Measurements from ENCODE around the gene NEMF. TPM values are rescaled to one million over a fixed set of nuclear protein-coding genes. Genes with fewer than 3 reads are reported as not detected.
"Not testable (repeated sequence)": the region's sequence is repeated elsewhere in the genome, so short reads cannot be mapped to it uniquely, and the experiment has no call there.

NEMF gene
- total RNA-seq, 5 donors from 2014 or later (not counting 1 experiment from before 2014, with no cell fraction given): 73.0 to 106 (median 88.8) TPM

DNA sequence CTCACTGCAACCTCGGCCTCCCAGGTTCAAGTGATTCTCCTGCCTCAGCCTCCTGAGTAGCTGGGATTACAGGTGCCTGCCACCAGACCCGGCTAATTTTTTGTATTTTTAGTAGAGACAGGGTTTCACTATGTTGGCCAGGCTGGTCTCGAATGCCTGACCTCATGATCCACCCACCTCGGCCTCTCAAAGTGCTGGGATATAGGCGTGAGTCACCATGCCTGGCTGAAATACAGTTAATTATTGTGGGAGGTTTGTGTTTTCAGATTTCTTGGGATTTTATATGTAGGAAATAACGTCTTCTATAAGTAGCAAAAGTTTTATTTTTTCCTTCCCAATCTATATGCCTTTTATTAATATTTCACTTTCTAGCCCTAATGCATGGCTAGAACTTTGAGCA is 21.0 kb upstream of the NEMF start:
- not testable (repeated sequence) for H3K36me3 ChIP-seq (ENCODE audit: control insufficient read depth in 2 of 2, extremely low read depth in 1 of 2, insufficient read depth in 1 of 2, low read length in 1 of 2); DNase-seq; H3K36me3 Mint-ChIP-seq; ATAC-seq (replicated peaks in 1 of 4); H3K27me3 Mint-ChIP-seq; H3K27ac ChIP-seq (ENCODE audit: low read length); H3K9me3 ChIP-seq; H3K27ac Mint-ChIP-seq; H3K9me3 Mint-ChIP-seq; H3K4me1 ChIP-seq (ENCODE audit: control insufficient read depth in 1 of 2, extremely low read depth in 1 of 2, insufficient read depth in 2 of 2, low read length in 2 of 2); H3K27me3 ChIP-seq (replicated peaks in 1 of 2; ENCODE audit: control insufficient read depth in 2 of 2, extremely low read depth in 1 of 2, insufficient read depth in 2 of 2, low read length in 1 of 2); H3K4me3 Mint-ChIP-seq; H3K4me3 ChIP-seq (ENCODE audit: control insufficient read depth in 1 of 2, extremely low read depth in 1 of 2, low read length in 1 of 2)
- ChIA-PET CTCF (interaction anchor here (0.6 to 0.8 kb wide), 2 partner anchors 217 to 231 kb away, joined by 3 read pairs; no protein-coding TSS in a partner anchor), POLR2A (interaction anchor here in 1 of 2 donors (0.6 kb wide), 1 partner anchor 954 kb away, joined by 3 read pairs; no protein-coding TSS in a partner anchor)
- peaks cover 6 to 16% (median 8%) of the 10 kb centered on the region in 3 donors for H3K4me1 Mint-ChIP-seq
- WGBS (ENCODE audit: insufficient coverage): 100% methylated on average over 1 of the region's 6 CpGs

DNA sequence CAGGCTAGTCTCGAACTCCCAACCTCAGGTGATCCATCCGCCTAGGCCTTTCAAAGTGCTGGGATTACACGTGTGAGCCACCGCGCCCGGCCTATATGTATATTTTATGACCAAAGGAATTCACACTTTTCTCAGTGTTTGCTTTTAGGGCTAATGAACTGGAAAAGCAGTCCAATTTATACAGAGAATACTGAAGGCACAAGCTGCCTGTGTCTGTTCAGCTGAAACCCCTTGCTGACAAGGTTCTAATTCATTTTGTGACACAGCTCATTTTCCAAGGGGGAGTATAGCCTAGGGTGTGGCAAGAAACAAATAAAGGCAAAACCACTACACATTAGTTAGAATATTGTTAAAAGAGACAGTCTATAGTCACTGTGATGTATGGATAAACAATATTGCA is 18.3 kb upstream of the NEMF start:
- H3K9me3 Mint-ChIP-seq: no peaks in the 10 kb centered on the region
- Histone ChIP-seq H3K36me3 (ENCODE audit: control insufficient read depth in 2 of 2, extremely low read depth in 1 of 2, insufficient read depth in 1 of 2, low read length in 1 of 2) (no peaks in the 10 kb centered on the region), H3K27me3 (replicated peaks in 1 of 2; ENCODE audit: control insufficient read depth in 2 of 2, extremely low read depth in 1 of 2, insufficient read depth in 2 of 2, low read length in 1 of 2) (no peaks in the 10 kb centered on the region), H3K9me3 (no peaks in the 10 kb centered on the region), H3K4me3 (ENCODE audit: control insufficient read depth in 1 of 2, extremely low read depth in 1 of 2, low read length in 1 of 2) (no peak overlapping the region), H3K27ac (ENCODE audit: low read length) (no peak overlapping the region), H3K4me1 (ENCODE audit: control insufficient read depth in 1 of 2, extremely low read depth in 1 of 2, insufficient read depth in 2 of 2, low read length in 2 of 2) (peaks cover 6 to 16% of the 10 kb centered on the region in 2 experiments)
- no peaks in the 10 kb centered on the region for H3K27me3 Mint-ChIP-seq
- peaks cover 12 to 28% (median 15%) of the 10 kb centered on the region in 3 donors for H3K4me1 Mint-ChIP-seq
- ATAC-seq (replicated peaks in 1 of 4) (no peak), DNase-seq (no peak)
- H3K36me3 Mint-ChIP-seq: no peaks in the 10 kb centered on the region
- 100% methylated on average over 1 of the region's 6 CpGs for WGBS (ENCODE audit: insufficient coverage)
- peak overlapping the region in 1 of 2 donors; percentile 49 for H3K27ac Mint-ChIP-seq
- POLR2A ChIA-PET: interaction anchor here (0.5 to 1.0 kb wide), 2 partner anchors 8 to 215 kb away, joined by 3 read pairs; no protein-coding TSS in a partner anchor
- no peak overlapping the region for H3K4me3 Mint-ChIP-seq
- CTCF ChIA-PET: interaction anchor here in 1 of 2 donors (0.6 kb wide), 1 partner anchor 28 kb away, joined by 3 read pairs; no protein-coding TSS in a partner anchor

DNA sequence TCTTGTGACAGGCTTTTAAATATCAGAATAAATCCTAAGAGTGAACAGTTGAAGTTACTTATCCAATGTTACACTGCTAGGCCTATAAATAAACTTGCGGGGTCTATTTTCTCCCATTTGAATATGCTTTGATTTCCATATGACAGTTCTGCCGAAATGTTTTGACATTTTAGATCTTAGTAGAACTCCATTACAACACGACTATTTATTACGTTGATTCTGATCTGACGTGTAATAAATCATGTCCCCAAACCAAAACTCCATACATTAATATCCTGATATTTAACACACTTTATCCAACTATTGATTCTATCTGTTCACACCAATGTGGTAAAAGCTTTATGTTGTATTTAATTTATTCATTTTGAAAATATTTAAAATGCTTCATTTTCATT is 16.1 kb upstream of the NEMF start:
- Mint-ChIP-seq H3K36me3 (no peaks in the 10 kb centered on the region), H3K4me1 (peaks cover 12 to 28% (median 15%) of the 10 kb centered on the region in 3 donors), H3K27me3 (no peaks in the 10 kb centered on the region), H3K27ac (peak overlapping the region; percentile 97 to 98), H3K9me3 (no peaks in the 10 kb centered on the region), H3K4me3 (peak overlapping the region; percentile 84 to 87 (median 86))
- peak overlapping the region; percentile 79 for H3K27ac ChIP-seq (ENCODE audit: low read length)
- no peaks in the 10 kb centered on the region for H3K27me3 ChIP-seq (replicated peaks in 1 of 2; ENCODE audit: control insufficient read depth in 2 of 2, extremely low read depth in 1 of 2, insufficient read depth in 2 of 2, low read length in 1 of 2)
- 26% methylated on average over 3 of the region's 5 CpGs for WGBS (ENCODE audit: insufficient coverage)
- no peaks in the 10 kb centered on the region for H3K36me3 ChIP-seq (ENCODE audit: control insufficient read depth in 2 of 2, extremely low read depth in 1 of 2, insufficient read depth in 1 of 2, low read length in 1 of 2)
- H3K4me1 ChIP-seq (ENCODE audit: control insufficient read depth in 1 of 2, extremely low read depth in 1 of 2, insufficient read depth in 2 of 2, low read length in 2 of 2): peaks cover 18 to 29% of the 10 kb centered on the region in 2 experiments
- ChIA-PET POLR2A (interaction anchor here (0.5 to 1.9 kb wide), 13 partner anchors 16 to 467 kb away, joined by 3 to 9 read pairs (median 4); partner anchors contain the start of genes ARF6 (in 1 of the 2), NEMF (in 1 of the 2) and VCPKMT (in 1 of the 2)), CTCF (interaction anchor here (0.6 to 4.0 kb wide), 18 partner anchors 11 to 248 kb away, joined by 3 to 40 read pairs (median 6); partner anchors contain the start of genes ARF6 (in 1 of the 2), NEMF (in 1 of the 2) and VCPKMT (in 1 of the 2))
- DNase-seq: no peak
- peak overlapping the region; percentile 38 to 49 for H3K4me3 ChIP-seq (ENCODE audit: control insufficient read depth in 1 of 2, extremely low read depth in 1 of 2, low read length in 1 of 2)
- H3K9me3 ChIP-seq: no peaks in the 10 kb centered on the region
- no peak for ATAC-seq (replicated peaks in 1 of 4)

- no peaks in the 10 kb centered on the region for H3K27me3 ChIP-seq (replicated peaks in 1 of 2; ENCODE audit: control insufficient read depth in 2 of 2, extremely low read depth in 1 of 2, insufficient read depth in 2 of 2, low read length in 1 of 2)
- ATAC-seq (replicated peaks in 1 of 4): peak; percentile 89 to 94 (median 93)
- whole genome bisulfite sequencing (ENCODE audit: insufficient coverage): under 1% methylated on average over 44 of the region's 57 CpGs
- H3K9me3 ChIP-seq: no peaks in the 10 kb centered on the region
- peak overlapping the region; percentile 97 to 98 for H3K27ac Mint-ChIP-seq
- H3K4me3 ChIP-seq (ENCODE audit: control insufficient read depth in 1 of 2, extremely low read depth in 1 of 2, low read length in 1 of 2): peak overlapping the region; percentile 44 to 49
- POLR2A ChIA-PET: interaction anchor here (0.5 to 1.9 kb wide), 18 partner anchors 11 to 958 kb away, joined by 3 to 9 read pairs (median 4); partner anchors contain the start of genes ARF6 (in 1 of the 2), NEMF (in 1 of the 2) and VCPKMT (in 1 of the 2)
- H3K4me3 Mint-ChIP-seq: peak overlapping the region; percentile 84 to 87 (median 86)
- peak; percentile 91 to 98 (median 97) for DNase-seq
- CTCF ChIA-PET: interaction anchor here (0.5 to 4.0 kb wide), 33 partner anchors 10 to 444 kb away, joined by 3 to 40 read pairs (median 4); partner anchors contain the start of genes ARF6 (in 1 of the 2), DMAC2L (in 1 of the 2), L2HGDH (in 1 of the 2) and NEMF (in 1 of the 2)
- no peaks in the 10 kb centered on the region for H3K36me3 Mint-ChIP-seq
- H3K9me3 Mint-ChIP-seq: no peaks in the 10 kb centered on the region
- H3K4me1 Mint-ChIP-seq: peaks cover 12 to 28% (median 15%) of the 10 kb centered on the region in 3 donors
- no peaks in the 10 kb centered on the region for H3K36me3 ChIP-seq (ENCODE audit: control insufficient read depth in 2 of 2, extremely low read depth in 1 of 2, insufficient read depth in 1 of 2, low read length in 1 of 2)
- no peaks in the 10 kb centered on the region for H3K27me3 Mint-ChIP-seq
- peaks cover 21 to 35% of the 10 kb centered on the region in 2 experiments for H3K4me1 ChIP-seq (ENCODE audit: control insufficient read depth in 1 of 2, extremely low read depth in 1 of 2, insufficient read depth in 2 of 2, low read length in 2 of 2)
- H3K27ac ChIP-seq (ENCODE audit: low read length): peak overlapping the region; percentile 85
Measured at GRCh38 chr14:49867831-49868719, 15.5 kb upstream of the NEMF start.

- H3K9me3 ChIP-seq: no peaks in the 10 kb centered on the region
- Mint-ChIP-seq H3K27ac (no peak overlapping the region), H3K4me3 (no peak overlapping the region), H3K9me3 (no peaks in the 10 kb centered on the region), H3K27me3 (peaks cover 0 to 7% of the 10 kb centered on the region in 2 donors), H3K36me3 (no peaks in the 10 kb centered on the region), H3K4me1 (peaks cover 15 to 43% (median 23%) of the 10 kb centered on the region in 3 donors)
- DNase-seq (peak in 34 of 35 experiments; percentile 44 to 86 (median 70)), ATAC-seq (replicated peaks in 1 of 4) (no peak)
- CTCF ChIA-PET: interaction anchor here (0.6 to 4.0 kb wide), 37 partner anchors 12 to 303 kb away, joined by 3 to 40 read pairs (median 4); partner anchors contain the start of genes ARF6 (in 2 of the 2), NEMF (in 2 of the 2), MGAT2 (in 1 of the 2) and RPL36AL (in 1 of the 2)
- H3K4me1 ChIP-seq (ENCODE audit: control insufficient read depth in 1 of 2, extremely low read depth in 1 of 2, insufficient read depth in 2 of 2, low read length in 2 of 2): peaks cover 25 to 48% of the 10 kb centered on the region in 2 experiments
- H3K36me3 ChIP-seq (ENCODE audit: control insufficient read depth in 2 of 2, extremely low read depth in 1 of 2, insufficient read depth in 1 of 2, low read length in 1 of 2): no peaks in the 10 kb centered on the region
- peak overlapping the region; percentile 17 for H3K27ac ChIP-seq (ENCODE audit: low read length)
- POLR2A ChIA-PET: interaction anchor here (0.6 to 0.8 kb wide), 6 partner anchors 13 to 239 kb away, joined by 3 to 6 read pairs (median 3); no protein-coding TSS in a partner anchor
- WGBS (ENCODE audit: insufficient coverage): 0% methylated on average over 2 of the region's 4 CpGs
- H3K27me3 ChIP-seq (replicated peaks in 1 of 2; ENCODE audit: control insufficient read depth in 2 of 2, extremely low read depth in 1 of 2, insufficient read depth in 2 of 2, low read length in 1 of 2): no peaks in the 10 kb centered on the region
- H3K4me3 ChIP-seq (ENCODE audit: control insufficient read depth in 1 of 2, extremely low read depth in 1 of 2, low read length in 1 of 2): no peak overlapping the region
Measured at GRCh38 chr14:49865431-49865859, 12.9 kb upstream of the NEMF start.

All from T-cell (primary cell).